ENCODE data around the gene CDH4.
A peak's percentile ranks its signal among the peaks of the same experiment; 100 is the strongest.

CDH4 gene

DNA sequence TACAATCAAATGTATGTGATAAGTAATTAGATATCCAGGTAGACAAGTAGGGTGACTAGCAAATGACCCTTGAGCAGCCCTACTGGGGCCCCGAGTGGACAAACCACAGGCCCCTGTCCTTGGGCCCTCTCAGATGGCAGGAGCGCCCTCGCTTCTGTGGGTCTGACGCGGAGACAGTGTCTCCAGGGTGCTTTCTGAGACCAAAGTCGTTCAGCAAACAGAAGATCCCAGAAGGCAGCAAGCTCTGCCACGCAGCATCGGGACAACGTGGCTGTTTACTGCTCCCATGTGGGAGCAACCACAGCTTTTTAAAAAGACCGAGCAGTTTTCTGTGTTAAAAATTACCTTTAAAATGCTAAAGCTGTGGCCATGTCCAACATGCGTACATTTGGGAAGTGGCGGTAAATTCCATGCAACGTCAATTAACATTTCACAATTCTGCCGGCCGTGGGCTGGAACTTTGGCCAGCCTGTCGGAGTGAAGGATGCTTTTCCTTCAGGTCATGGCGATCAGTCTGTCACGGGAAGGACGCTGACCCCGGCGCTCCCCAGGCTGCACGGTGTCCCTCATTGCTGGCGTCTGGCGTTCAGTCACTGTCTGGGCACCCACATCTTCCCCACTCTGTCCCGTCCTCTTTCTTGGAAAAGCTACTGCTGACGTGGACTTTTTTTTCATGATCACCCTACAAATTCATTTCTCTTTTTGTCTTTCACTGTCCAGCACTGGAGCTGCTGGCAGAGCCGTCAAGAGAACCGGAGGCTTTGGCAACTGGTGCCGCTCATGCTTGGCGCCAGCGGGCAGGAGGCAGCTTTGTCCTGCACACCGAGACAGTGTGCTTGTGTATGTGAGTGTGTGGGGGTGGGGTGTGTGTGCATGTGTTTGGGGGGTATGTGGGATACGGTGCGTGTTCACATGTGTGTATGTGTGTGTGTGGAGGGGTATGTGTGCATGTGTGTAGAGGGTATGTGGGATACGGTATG lies 293.1 kb downstream of the CDH4 start:
- DNase-seq, result no peak

DNA sequence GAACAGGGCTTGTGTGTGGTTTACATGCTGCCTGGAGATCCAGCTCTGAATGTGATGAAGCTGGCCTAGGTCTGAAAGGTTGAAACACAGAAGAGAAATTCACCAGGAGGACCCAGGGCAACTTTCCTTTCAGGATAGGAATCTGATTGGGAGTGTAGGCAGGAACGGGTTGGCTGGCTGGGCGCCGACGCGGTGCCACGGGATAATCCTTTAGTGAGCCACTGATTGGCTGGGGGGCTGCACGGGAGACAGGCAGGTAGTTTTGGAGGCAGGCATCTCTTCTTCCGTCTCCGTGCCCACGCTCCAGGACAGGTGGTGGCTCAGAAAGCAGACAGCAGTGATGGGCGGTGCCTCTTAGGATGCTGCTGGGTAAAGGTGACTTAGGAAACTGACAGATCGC lies 294.6 kb downstream of the CDH4 start:
- DNase-seq, result peak; percentile 5

DNA sequence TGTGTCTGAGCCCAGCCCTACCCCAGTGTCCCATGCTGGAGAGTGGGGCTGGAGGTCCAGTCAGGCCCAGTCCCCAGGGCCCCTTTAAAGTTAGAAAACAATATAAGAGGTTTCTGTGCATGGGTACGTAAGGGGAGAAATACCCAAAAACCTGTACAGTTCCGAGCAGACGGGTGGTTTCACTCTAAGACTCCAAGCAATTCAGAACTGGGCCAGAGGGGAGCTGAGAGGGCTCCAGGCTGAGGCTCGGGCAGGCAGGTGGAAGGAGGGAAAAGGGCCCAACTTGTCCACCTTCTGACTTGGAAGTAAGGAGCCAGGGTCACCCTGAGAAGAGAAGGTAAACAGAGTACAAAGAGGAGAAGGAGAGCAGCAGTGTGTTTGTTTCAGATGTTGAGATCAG lies 296.0 kb downstream of the CDH4 start:
- DNase-seq, result no peak

DNA sequence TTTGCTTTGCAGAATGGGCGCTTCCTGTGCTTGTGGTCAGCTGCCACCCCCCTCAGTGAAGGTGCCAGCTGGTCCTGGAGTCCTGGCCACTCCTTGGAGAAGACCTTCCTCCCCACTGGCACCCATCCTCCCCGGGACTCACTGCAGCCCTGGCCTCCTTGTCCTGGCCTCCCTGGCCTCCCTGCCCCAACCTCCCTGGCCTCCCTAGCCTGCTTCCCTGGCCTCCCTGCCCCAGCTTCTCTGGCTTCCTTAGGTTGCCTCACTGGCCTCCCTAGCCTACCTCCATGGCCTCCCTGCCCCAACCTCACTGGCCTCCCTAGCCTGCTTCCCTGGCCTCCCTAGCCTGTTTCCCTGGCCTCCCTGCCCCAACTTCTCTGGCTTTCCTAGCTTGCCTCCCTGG lies 297.8 kb downstream of the CDH4 start:
- DNase-seq, result no peak

DNA sequence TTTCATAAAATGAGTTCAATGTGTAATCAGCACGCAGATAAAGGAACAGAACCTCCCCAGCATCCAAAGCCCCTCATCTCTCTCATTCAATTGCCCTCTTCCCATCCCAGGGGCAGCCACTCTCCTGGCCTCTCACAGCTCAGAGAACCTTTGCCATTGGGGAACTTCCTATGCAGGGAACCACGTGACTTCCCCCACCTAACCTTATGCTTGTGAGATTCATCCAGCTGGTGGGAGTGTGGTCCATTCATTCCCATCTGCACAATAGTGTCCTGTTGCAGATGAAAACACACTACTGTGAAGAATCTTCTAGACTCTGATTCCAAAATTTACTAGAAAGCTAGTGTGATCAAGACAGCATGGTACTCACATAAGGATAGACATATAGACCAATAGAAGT lies 299.3 kb downstream of the CDH4 start:
- DNase-seq, result no peak

DNA sequence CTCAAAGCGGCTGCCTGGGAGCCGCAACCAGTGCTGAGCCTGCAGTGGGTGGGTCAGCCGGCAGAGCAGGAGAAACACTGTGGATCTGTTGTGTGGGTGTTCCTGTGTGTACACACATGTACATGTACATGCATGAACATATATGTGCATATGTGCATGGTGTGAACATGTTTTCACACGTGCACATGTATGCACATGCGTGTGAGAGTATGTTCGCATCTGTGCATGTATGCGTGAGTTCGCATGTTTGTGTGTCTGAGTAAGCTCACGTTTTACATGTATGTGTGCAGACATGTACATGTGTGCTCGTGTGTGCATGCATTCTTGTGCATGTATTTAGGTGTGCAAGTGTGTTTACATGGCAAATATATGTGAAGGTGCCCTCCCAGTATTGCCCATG lies 302.6 kb downstream of the CDH4 start:
- DNase-seq, result no peak

DNA sequence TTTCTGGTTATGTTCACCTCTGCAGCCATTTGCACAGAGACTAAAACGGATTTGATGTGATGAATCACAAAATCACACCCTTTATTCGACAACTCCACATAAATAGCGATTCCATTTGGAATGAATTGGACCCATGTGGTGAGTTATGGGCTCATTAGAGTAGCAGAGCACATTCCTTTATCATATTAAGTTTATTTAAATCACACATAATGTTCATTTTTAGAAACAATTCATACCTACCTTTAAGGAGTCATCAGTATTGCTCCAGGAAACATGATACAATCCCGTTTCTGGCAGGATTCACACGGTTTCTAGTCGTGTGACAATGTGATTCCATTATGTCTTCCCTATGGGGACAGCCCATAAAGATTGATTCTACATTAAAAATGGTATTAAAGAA lies 303.5 kb downstream of the CDH4 start:
- DNase-seq, result no peak

DNA sequence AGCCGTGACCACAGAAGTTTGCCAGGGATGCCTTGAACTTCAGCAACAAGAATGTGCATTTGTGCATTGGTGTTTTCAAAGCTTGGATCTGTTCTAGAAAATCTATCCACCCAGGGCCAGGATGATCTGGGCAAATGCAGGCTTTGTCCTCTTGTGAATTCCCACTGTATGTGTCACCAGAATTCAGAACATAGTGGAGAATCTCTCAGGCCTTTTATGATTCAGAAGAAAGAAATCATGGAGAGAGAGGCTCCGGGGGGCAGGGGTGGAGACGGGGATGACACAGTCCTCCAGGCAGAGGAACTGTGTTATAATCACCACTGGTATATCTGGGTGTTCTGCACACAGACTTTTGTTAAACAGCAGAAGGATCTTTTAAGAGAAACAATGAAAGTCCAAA lies 304.1 kb downstream of the CDH4 start:
- DNase-seq, result no peak

DNA sequence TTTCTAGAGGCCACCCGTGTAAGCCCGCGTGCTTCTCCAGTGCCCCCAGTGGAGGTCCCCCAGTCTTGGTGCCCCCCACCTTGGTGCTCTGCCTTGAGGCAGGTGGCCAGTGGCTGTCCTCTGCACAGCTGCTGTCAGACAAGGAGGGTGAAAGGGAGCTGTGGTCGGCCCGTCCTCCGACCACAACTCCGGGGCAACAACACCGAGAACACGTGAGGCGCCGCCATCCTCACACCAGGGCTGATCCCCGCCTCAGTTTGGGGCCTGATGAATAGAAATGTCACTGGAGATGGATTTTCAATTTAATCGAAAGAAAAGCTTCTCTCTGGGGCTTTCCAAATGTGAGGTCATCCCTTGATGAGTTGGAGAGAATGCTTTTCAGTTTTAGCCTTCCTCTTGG lies 304.6 kb downstream of the CDH4 start:
- no peak for DNase-seq

DNA sequence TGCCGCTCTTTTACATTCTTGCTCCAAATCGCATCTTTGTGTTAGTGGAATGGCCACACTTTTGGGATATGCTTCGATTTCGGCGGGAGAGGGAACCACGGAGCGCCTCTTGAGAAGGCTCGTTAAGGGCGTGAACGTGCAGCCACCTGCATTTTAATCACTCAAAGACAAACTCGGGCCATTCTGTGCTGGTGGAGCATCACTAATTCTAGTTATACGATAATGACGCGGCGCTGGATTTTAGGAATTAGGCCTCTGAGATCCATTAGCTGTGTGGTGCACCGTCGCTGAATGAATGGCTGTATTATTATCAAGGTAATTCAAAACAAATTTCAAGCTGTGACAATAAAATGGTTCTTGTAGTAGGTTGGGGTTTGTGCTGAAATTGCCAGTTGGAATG lies 305.6 kb downstream of the CDH4 start:
- no peak for DNase-seq

DNA sequence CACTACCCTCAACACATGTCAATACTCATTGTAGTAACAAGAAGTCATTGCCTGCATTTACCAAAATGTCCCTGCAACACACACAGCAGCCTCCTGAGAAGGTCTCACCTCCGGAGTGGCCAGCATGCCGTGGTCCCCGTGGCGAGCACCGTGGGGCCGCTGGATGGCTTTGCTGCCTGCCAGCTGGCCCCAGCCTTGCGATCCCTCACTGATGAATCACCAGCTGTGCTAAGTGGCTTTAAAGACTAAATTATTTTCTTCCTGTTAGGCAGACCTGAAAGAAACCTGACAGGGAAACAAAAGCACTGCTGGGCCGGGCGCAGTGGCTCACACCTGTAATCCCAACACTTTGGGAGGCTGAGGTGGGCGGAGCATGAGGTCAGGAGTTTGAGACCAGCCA lies 306.7 kb downstream of the CDH4 start:
- no peak for DNase-seq

DNA sequence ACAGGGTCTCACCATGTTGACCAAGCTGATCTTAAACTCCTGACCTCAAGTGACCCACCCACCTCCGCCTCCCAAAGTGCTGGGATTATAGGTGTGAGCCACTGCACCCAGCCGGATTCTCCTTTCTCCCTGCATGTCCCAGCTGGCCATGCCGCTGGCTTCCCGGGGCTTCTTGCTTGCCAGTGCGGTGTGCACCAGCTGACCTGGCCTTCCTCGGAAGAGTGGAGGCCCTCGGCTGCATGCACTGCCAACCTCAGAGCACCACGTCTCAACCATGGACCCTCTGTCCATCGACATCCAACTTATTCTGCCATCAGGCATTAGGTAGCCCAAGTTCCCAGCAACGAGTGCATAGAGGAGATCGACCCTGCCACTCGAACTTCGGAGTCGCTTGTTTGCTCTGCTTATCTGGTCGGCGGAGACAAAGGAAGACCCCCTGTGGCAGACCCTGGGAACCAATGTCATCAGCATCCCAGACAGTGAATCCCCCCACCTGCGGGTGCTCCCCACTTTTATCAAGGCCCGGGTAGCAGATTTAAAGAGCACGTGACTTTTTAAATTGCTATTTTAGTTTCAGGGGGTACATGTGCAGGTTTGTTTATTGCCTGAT lies 307.8 kb downstream of the CDH4 start:
- DNase-seq, result no peak

DNA sequence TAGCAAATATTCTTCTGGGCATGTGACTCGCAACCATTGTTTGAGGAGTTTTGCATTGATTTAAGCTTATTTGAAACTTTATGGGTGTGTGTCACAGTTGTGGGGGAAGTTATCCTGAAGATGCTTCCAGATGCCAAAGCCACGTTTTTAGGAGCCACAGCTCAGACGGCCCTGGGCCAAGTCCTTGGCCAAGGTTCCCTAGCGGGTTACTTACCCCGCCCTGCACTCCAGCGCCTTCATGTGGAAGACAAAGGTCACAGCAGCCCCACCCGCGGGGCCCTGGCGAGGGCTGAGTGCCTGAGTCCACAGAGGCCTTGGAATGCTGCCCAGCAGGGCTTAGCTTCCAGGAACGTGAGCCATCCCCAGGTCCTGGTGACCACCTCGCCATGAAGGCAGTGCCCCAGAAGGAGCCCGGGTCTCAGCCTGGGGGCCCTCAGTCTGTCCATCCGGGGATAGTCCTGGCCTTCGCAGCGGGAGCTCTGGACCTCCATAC lies 308.3 kb downstream of the CDH4 start:
- no peak for DNase-seq

DNA sequence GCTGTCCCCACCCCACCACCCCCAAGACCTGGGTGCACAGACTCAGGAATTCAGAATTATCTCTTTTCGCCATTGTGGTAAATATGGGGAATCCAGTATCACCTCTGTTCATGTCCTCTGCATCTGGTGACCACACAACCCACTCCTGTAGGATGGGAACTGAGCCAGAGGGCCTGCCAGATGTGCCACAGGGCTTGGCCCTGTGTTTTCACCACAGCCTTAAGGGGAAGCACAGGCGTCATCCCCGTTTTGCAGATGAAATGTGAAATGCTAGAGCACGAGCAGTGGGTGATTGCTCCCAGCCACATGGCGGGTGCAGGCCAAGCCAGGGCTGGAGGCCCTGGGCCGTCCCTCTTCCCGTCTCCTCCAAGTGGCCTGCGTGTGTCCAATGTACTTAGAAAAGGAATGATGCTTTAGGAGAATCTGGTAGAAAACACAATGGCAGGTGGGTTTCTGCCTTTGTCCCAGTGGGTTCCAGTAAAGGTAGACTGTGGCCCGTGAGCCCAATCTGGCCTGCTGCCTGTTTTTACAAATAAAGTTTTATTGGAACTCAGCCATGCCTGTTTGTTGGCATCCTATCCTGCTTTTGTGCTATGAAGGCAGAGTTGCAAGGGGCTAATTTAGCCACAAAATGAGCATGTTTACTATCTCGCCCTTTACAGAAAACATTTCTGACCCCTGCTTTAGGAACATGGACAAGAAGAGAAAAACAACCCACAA lies 309.2 kb downstream of the CDH4 start:
- DNase-seq, result no peak

DNA sequence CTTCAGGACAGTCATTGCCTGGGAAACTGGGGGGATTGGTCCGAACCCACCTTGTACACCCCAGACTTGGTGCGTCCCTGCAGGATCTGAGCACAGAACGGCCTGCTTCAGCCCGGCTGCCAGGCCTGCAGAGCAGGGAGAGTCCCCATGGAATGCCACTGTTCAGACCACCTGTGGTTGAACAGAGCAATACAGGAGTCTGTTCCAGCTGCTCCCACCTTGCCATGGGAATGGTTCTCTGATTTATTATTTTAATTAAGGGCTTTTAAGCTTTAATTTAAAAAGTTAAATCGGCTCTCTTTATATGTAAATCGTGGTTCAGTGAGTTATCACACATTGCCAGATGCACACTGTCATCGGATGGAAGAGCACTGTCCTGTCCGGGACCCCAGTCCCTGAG lies 310.4 kb downstream of the CDH4 start:
- no peak for DNase-seq

DNA sequence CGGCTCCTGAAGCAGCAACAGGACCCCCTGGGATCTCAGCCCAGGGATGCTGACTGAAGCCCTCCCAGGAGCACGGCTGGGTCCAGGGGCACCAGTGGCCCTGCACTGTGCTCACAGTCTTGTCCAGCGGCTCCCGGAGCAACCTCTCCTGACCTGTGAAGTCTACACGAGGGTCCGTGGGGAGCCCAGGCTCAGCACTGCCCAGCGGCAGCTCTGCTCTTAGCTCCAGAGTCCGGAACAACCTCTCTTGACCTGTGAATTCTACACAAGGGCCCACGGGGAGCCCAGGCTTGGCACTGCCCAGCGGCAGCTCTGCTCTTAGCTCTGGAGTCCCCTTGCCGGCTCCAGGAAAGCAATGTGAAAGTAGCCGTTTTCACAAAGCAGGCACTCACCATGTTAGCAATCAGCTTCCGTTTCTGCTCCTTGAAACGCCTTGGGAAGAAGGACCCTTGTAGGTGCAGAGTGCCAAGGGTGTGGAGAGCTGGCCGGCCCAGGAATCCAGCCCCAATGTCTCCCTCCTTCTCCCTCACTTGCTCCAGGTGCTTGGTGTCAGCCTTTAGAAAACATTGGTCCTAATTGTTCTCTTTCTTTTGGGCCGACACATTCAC lies 310.9 kb downstream of the CDH4 start:
- no peak for DNase-seq

DNA sequence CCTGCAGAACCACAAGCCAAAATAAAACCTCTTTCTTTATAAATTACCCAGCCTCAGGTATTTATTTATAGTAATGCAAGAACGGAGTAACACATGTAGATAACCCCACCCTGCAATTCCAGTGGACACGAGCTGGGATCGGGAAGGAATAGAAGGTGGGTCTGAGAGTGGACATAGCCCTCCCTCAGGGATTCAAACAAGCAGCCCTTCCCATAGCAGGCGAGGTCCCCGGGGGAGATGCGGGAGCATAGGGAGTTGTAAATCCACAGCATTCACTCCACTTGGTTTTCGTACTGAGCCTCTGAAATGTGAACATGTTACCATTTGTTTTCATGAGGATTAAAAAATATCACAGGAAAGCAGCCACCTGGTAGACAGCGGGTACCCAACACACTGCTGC lies 312.6 kb downstream of the CDH4 start:
- DNase-seq, result no peak

DNA sequence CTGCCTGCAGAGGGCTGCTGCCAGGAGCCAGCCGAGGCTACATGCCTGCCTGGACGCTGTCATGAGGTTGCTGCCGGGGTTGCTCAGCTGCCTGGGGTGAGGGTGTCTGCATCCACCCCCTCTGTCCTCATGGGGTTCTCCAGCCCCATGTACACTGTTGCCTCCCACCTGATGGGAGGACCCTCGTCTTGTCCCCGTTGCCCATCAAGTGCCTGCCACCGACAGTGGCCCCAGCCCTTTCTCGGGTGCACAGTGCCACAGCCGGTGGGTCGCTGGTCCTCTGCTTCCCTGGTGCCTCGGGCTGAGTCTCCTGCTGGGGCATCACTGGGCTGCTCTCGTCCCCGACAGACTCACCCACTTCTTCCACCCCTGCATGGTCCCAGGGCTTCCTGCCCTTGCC lies 313.7 kb downstream of the CDH4 start:
- DNase-seq, result no peak

DNA sequence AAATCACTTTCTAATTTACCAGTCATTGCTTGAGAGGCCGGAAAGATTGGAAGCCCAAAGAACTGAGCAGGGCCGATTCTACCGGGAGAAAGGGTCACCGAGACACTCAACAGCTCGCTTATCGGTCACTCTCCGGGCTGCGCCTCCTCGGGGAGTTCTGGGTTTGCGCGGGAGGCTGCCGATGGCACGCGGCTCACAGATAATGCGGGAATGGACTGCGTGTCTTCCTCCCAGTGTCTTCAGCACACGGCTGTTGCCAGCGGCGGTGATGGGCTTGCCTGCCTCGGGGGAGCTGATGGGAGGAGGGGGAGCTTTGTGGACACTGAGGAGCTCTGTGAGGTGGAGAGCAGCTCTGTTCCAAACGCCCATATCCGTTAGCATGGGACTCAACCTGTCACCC lies 314.6 kb downstream of the CDH4 start:
- no peak for DNase-seq

DNA sequence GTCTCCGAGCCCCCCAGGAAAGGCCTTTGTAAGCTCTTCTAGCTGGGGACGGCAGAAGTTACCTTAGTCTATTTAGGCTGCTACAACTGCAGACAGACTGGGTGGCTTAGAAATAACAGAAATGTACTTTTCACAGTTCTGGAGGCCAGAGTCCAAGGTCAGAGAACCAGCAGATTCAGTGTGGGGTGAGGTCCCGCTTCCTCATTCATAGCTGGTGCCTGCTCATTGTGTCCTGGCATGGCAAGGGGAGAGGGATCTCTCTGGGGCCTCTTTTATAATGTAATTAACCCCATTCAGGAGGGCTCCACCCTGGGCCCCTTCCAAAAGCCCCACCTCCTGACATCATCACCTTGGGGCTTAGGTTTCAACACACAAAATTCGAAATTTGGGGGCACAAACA lies 315.1 kb downstream of the CDH4 start:
- no peak for DNase-seq

DNA sequence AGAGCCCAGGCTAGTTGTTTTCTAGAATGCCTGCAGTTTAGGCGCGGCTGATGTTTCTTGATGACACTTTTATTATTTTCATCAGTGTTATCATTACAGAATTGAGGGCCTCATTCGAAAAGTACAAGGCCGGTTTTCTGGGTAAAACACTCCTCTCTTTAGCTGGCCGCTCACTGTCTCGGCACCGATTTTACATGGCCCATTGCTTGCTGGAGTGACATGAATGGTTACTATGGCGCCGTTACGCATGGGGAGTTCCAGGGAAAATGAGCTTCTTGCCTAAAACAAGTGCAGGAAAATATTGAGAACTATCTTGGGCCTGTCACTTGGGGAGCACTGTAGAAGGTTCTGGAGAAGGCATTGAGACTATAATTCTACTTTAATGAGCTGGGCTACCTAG lies 317.8 kb downstream of the CDH4 start:
- DNase-seq, result no peak

DNA sequence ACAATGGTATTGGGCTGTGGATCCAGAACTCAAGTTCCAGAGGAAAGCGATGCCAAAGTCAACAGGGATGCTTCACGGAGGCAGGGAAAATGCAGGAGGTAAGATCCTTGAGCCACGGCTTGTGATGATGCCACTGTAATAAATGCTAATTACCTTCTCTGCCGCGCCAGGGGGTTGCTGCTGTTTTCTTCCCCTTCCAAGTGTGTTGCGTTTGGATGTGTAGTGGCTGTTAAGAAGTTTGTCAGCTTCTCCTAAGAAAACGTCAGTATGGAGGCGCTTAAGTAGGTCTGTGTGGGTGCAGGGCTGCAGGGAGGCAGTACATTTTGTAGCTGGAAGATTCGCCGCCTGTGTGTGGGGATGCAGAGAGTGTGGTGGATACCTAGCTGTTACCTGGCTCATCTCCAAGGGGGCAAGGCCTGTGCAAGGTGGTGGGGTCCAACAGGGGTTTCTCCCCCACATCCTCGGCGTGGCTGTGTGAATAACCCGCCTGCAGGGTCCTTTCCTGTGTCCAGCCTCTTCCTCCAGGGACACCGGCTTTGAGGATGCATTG lies 318.7 kb downstream of the CDH4 start:
- no peak for DNase-seq

DNA sequence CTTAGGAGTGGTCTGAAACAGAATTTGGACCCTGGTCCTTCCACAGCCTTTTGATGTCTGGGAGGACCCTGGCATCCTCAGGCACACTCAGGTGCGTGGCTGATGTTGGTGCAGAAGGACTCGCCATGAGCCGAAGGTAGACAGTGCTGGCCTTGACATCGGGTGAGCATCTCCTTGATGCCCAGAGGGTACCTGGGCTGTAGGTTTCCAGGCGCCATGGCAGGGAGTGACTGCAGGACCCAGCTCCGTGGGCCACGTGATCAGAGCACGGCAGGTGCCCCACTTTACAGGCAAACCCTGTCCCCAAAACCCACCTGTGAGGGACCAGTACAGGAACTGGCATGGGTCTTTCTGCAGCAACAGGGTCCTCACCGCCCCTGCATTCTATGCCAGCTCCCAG lies 319.2 kb downstream of the CDH4 start:
- no peak for DNase-seq

Measured in NCI-H2171 treated with DMSO at 0.1 percent for 48 hours (cell line).